Astrocyte of the spinal cord (primary cell): ENCODE data around the gene WNT3A.

ENCODE experiments used
- DNase-seq: peaks from one replicate; pipeline ENCODE4 v3.0.0; 2011; ENCODE audit warnings: low read depth, low spot score
- H3K4me3 ChIP-seq: 2 replicates; pipeline ENCODE4 v1.5.1; 2011; ENCODE audit warnings: low read depth, mild to moderate bottlenecking, low read length, moderate library complexity
- in situ Hi-C: cut with HindIII; loops from 2 replicates; pipeline ENCODE4 v1.10.0; 2017; ENCODE audit warnings: low sequenced_read_pairs
- TF ChIP-seq, protein P1 (sequence below): IDR thresholded peaks from 2 replicates; pipeline ENCODE4 v1.5.1; 2012; ENCODE audit warnings: low read depth, mild to moderate bottlenecking, low read length, inconsistent platforms

The WNT3A gene

GRCh38 chr1:228087771-228088251 is 81.0 kb downstream of the WNT3A start:
- in situ Hi-C loops: no loop called here
- TF ChIP-seq, protein P1, sequence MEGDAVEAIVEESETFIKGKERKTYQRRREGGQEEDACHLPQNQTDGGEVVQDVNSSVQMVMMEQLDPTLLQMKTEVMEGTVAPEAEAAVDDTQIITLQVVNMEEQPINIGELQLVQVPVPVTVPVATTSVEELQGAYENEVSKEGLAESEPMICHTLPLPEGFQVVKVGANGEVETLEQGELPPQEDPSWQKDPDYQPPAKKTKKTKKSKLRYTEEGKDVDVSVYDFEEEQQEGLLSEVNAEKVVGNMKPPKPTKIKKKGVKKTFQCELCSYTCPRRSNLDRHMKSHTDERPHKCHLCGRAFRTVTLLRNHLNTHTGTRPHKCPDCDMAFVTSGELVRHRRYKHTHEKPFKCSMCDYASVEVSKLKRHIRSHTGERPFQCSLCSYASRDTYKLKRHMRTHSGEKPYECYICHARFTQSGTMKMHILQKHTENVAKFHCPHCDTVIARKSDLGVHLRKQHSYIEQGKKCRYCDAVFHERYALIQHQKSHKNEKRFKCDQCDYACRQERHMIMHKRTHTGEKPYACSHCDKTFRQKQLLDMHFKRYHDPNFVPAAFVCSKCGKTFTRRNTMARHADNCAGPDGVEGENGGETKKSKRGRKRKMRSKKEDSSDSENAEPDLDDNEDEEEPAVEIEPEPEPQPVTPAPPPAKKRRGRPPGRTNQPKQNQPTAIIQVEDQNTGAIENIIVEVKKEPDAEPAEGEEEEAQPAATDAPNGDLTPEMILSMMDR: no peak
- no peak overlapping the region for H3K4me3 ChIP-seq
- peak; percentile 60 for DNase-seq

GRCh38 chr1:228088586-228089498 is 82.0 kb downstream of the WNT3A start:
- DNase-seq: no peak
- in situ Hi-C loops: no loop called here
- TF ChIP-seq, protein P1: no peak
- H3K4me3 ChIP-seq: no peak overlapping the region

DNA sequence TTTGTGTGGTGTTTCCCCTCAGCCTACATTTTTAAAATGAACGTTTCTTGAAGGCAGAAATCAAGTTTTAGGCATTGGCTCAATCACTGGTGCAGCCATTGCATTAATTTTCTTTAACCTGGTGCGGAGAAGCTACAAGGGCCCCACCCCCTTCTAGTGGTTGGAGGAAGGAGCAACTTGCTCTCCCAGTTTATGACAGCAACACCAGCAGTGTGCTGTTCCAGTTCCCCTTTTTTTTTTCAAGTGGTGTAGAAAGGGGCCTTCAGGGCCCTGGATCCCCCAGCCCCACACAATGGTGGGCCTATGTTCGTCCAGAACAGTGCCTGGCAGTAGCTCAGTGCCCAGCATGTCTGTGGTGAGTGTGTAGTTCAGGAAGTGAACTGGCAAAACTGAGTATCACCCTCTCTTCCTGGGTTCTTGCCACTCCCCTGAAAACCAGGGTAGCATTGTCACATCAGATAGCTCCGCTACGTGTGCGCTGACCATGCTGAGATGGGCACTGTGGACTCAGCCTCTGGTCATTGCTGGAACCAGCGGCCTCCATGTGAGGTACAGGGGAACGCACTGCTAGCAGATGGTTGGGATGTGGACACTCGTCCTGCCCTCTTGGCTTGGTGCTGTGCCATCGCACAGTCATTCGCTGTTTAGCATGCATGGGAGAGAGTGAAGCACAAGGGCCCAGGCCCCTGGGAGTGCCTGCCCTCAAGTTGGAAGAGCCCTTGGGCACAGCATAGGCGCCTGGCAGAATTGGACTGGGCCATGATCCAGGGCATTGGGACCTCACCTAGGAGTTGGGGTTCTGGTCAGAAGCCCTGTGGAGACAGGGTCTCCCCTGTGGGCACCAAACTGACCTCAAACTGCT is 83.0 kb downstream of the WNT3A start:
- DNase-seq: no peak
- in situ Hi-C loops: no loop called here
- TF ChIP-seq, protein P1: no peak
- H3K4me3 ChIP-seq: no peak overlapping the region

GRCh38 chr1:228090613-228091081 is 83.8 kb downstream of the WNT3A start:
- no peak overlapping the region for H3K4me3 ChIP-seq
- TF ChIP-seq, protein P1: no peak
- in situ Hi-C loops: no loop called here
- DNase-seq: peak; percentile 26

DNA sequence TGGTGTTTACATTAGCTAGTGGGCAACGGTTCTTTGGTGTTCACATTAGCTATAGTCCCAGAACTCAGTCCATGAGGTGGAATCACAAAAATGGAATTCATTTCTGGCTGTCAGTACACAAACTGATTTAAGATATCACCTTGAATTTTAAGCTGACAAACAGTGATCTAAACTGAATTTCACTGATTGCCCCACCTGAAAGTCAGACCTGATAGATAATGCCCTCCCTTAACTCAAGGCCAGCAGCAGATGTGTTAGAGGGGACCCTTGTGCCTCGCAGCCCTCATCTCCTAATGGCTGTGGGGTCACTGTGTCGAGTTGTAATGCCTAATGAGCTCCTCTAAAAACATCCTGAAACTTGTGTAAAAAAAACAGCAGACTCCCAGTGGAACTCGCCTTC is 84.3 kb downstream of the WNT3A start:
- TF ChIP-seq, protein P1: no peak
- H3K4me3 ChIP-seq: no peak overlapping the region
- DNase-seq: no peak
- in situ Hi-C loops: no loop called here

DNA sequence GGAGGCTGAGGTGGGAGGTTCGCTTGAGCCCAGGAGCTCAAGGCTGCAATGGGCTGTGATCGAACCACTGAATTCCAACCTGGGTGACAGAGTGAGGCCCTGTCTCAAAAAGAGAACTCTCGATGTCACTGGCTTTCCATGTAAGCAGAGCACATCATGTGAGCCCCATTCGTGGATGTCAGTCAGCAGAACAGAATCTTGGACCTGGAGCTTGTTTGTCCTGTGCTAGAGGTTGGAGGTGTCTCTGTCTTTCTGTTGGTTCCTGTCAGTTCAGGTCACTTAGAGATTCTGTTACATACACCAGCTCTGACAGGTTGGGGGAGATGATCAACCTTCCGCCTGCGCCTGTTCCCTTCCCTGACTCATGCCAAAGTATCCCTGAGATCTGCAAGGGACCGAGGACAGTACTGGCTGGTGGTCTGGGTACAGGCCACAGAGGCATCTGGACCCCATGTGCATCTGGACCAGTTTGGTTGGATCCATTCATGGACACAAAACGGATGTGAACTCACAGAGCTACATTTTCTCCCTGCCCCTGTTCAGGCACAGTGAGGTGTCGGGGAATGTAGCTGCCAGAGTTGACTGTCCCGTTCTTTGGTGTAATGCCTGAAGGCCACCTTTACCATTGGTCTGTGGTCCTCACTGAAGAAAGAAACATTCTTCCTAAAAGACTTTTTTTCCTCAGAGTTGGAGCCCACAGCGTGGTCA is 85.7 kb downstream of the WNT3A start:
- no peak for DNase-seq
- no peak overlapping the region for H3K4me3 ChIP-seq
- TF ChIP-seq, protein P1: no peak
- in situ Hi-C loops: no loop called here
